A673 (cell line): Measurements from ENCODE around the gene BICC1. TPM values are rescaled to one million over a fixed set of nuclear protein-coding genes. Genes with fewer than 3 reads are reported as not detected.
A peak's percentile ranks its signal among the peaks of the same experiment; 100 is the strongest.

ENCODE experiments used
- BruUV-seq: library from RNA; stranded (reverse); fragments of 400-500 nt; replicated peaks from 2 replicates; lab custom pipeline; 2021; lab: Mats Ljungman, UMichigan
- CTCF ChIA-PET: fragments of 300-600 bp; sonication (Branson Sonifier 250); formaldehyde crosslinking; loops from one replicate; lab custom pipeline; 2022; ENCODE audit warnings: antibody characterized with exemption; lab: Charles Lee
- POLR2A ChIA-PET: fragments of 300-600 bp; sonication (Branson Sonifier 250); formaldehyde crosslinking; loops from one replicate; lab custom pipeline; 2022; ENCODE audit warnings: antibody characterized with exemption; ENCODE audit not compliant: low non-redundant PET; lab: Charles Lee
- DNase-seq: peaks from one replicate; pipeline ENCODE4 v3.0.0-alpha.2; 2015; ENCODE audit warnings: low spot score
- H3K27ac ChIP-seq: fragments of 200-600 bp; sonication (generic); 2 replicates; pipeline ENCODE4 v1.5.1; 2016; ENCODE audit warnings: mixed run types, low read depth, mild to moderate bottlenecking, mixed read lengths, antibody characterized with exemption, low read length; ENCODE audit not compliant: poor library complexity, severe bottlenecking
- H3K27me3 ChIP-seq: fragments of 200-600 bp; sonication (generic); replicated peaks from 2 replicates; pipeline ENCODE4 v1.6.1; 2017; ENCODE audit warnings: mixed run types, low read depth, mild to moderate bottlenecking, mixed read lengths, antibody characterized with exemption, low read length; ENCODE audit not compliant: insufficient read depth, poor library complexity
- H3K36me3 ChIP-seq: fragments of 200-600 bp; sonication (generic); 2 replicates; pipeline ENCODE4 v1.6.1; 2016; ENCODE audit warnings: mixed run types, mild to moderate bottlenecking, mixed read lengths, antibody characterized with exemption, low read length; ENCODE audit not compliant: insufficient read depth, poor library complexity, severe bottlenecking
- H3K4me1 ChIP-seq: fragments of 200-600 bp; sonication (generic); 2 replicates; pipeline ENCODE4 v1.6.1; 2017; ENCODE audit warnings: mixed run types, mild to moderate bottlenecking, mixed read lengths, antibody characterized with exemption, low read length; ENCODE audit not compliant: insufficient read depth, poor library complexity, severe bottlenecking
- H3K4me3 ChIP-seq: fragments of 200-600 bp; sonication (generic); 2 replicates; pipeline ENCODE4 v1.5.1; 2016; ENCODE audit warnings: low read depth, mixed run types, mild to moderate bottlenecking, mixed read lengths, low read length; ENCODE audit not compliant: poor library complexity, severe bottlenecking
- H3K9me3 ChIP-seq: fragments of 200-600 bp; sonication (generic); 2 replicates; pipeline ENCODE4 v1.6.1; 2016; ENCODE audit warnings: mixed run types, low read depth, mild to moderate bottlenecking, mixed read lengths, antibody characterized with exemption, low read length; ENCODE audit not compliant: poor library complexity, severe bottlenecking
- CTCF ChIP-seq: fragments of 300-800, 200-600 bp; sonication (generic); conservative IDR thresholded peaks from 2 replicates; pipeline ENCODE4 v1.5.1; 2017; ENCODE audit warnings: low read depth, mild to moderate bottlenecking, antibody characterized with exemption, low read length, moderate library complexity, mixed read lengths
- EZH2 ChIP-seq: fragments of 200-600 bp; sonication (generic); IDR thresholded peaks from 2 replicates; pipeline ENCODE4 v1.6.1; 2017; ENCODE audit warnings: borderline replicate concordance, low read depth, mild to moderate bottlenecking, mixed read lengths, antibody characterized with exemption, low read length; ENCODE audit not compliant: poor library complexity, severe bottlenecking
- intact Hi-C: fragments of 100-400 bp; cut with micrococcal nuclease; formaldehyde crosslinking; loops from one replicate; pipeline ENCODE4 v1.10.0; 2022; ENCODE audit not compliant: unreplicated experiment
- total RNA-seq: library from RNA; stranded (reverse); gene quantifications from 2 replicates; pipeline ENCODE4 v1.2.3, GENCODE V29; 2021

Gene BICC1
- total RNA-seq, 1 experiment from 2014 or later: 1.6 TPM

GRCh38 chr10:58488921-58489320 is 23.8 kb upstream of the BICC1 start:
- no TSS peak for BruUV-seq
- DNase-seq: peak; percentile 52
- TF ChIP-seq CTCF: no peak
- TF ChIP-seq EZH2: no peak
- Histone ChIP-seq H3K4me1 (no peaks in the 10 kb centered on the region), H3K27ac (no peak overlapping the region), H3K4me3 (no peak overlapping the region), H3K27me3 (no peaks in the 10 kb centered on the region), H3K36me3 (no peaks in the 10 kb centered on the region), H3K9me3 (no peaks in the 10 kb centered on the region)
- POLR2A ChIA-PET: no interaction called here
- CTCF ChIA-PET: no interaction called here
- intact Hi-C loops: no loop called here

DNA sequence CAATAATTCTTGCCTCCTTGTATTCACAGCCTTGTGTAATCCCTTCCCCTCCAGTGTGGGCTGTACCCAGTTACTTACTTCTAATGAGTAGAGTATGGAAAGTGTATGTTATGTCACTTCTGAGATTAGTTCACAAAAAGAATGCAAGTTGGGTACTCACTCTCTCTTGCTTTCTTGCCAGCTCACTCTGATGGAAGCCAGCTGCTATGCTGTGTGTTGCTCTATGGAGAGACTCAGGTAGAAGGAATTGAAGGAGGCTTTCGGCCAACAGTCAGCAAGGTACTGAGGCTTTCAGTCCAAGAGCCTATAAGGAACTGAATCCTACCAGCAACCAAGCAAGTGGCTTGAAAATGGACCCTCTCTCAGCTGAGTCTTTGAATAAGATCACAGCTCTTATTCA is 9.7 kb upstream of the BICC1 start:
- no peak for DNase-seq
- H3K9me3 ChIP-seq: no peaks in the 10 kb centered on the region
- H3K27ac ChIP-seq: no peak overlapping the region
- peaks cover 38% of the 10 kb centered on the region for H3K27me3 ChIP-seq
- intact Hi-C loops: no loop called here
- no TSS peak for BruUV-seq
- no peaks in the 10 kb centered on the region for H3K36me3 ChIP-seq
- H3K4me1 ChIP-seq: no peaks in the 10 kb centered on the region
- POLR2A ChIA-PET: no interaction called here
- no peak for TF ChIP-seq CTCF
- TF ChIP-seq EZH2: no peak
- H3K4me3 ChIP-seq: no peak overlapping the region
- CTCF ChIA-PET: no interaction called here

DNA sequence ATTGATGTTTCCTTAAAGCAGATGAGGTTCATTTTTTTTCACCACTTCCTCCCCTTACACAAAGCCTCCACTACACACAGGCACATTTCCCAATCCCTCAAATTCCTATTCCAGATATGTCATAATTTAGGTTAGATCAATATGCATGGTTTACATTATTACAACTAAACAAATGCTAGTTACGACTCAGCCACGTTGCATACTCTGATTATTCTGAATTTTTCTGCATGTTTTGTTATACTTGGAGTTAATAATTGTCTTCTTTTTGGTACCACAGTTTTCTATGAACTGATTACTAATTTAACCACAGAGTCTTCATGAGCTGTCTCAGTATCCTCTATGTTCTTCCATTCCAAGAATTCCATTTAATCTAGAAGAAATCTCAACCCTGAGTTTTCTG is 4.4 kb upstream of the BICC1 start:
- ChIA-PET POLR2A (no interaction called here), CTCF (no interaction called here)
- H3K4me3 ChIP-seq: no peak overlapping the region
- intact Hi-C loops: no loop called here
- TF ChIP-seq EZH2: no peak
- peaks cover 59% of the 10 kb centered on the region for H3K27me3 ChIP-seq
- BruUV-seq: no TSS peak
- no peak overlapping the region for H3K27ac ChIP-seq
- DNase-seq: no peak
- no peaks in the 10 kb centered on the region for H3K9me3 ChIP-seq
- no peaks in the 10 kb centered on the region for H3K36me3 ChIP-seq
- no peaks in the 10 kb centered on the region for H3K4me1 ChIP-seq
